ENCODE results near the gene ITIH5. TPM values are rescaled to one million over a fixed set of nuclear protein-coding genes. Genes with fewer than 3 reads are reported as not detected.

ITIH5 gene
- total RNA-seq, 2 donors from 2014 or later: not detected

- H3K27ac Mint-ChIP-seq: no peak overlapping the region
- DNase-seq: no peak
- peaks cover 0 to 4% of the 10 kb centered on the region in 2 donors for H3K36me3 Mint-ChIP-seq (ENCODE audit: insufficient read depth in 2 of 2)
- no peak for ATAC-seq (replicated peaks in 1 of 2)
- peaks cover 24% of the 10 kb centered on the region for H3K27me3 Mint-ChIP-seq (ENCODE audit: low read depth)
- no peaks in the 10 kb centered on the region for H3K4me1 Mint-ChIP-seq (ENCODE audit: low read depth)
- H3K4me3 Mint-ChIP-seq: no peak overlapping the region
- peaks cover 2 to 5% of the 10 kb centered on the region in 2 donors for H3K9me3 Mint-ChIP-seq
Measured at GRCh38 chr10:7642491-7643011, 24.2 kb downstream of the ITIH5 start.

GRCh38 chr10:7635408-7636125 lies 31.2 kb downstream of the ITIH5 start:
- Mint-ChIP-seq H3K27me3 (ENCODE audit: low read depth) (peaks cover 20% of the 10 kb centered on the region), H3K9me3 (peaks cover 2 to 5% of the 10 kb centered on the region in 2 donors), H3K27ac (no peak overlapping the region), H3K4me1 (ENCODE audit: low read depth) (no peaks in the 10 kb centered on the region), H3K4me3 (no peak overlapping the region), H3K36me3 (ENCODE audit: insufficient read depth in 2 of 2) (peaks cover 2 to 4% of the 10 kb centered on the region in 2 donors)
- DNase-seq (no peak), ATAC-seq (replicated peaks in 1 of 2) (no peak)

GRCh38 chr10:7634142-7634894 lies 32.4 kb downstream of the ITIH5 start:
- H3K4me3 Mint-ChIP-seq: no peak overlapping the region

GRCh38 chr10:7626283-7626682 lies 40.5 kb downstream of the ITIH5 start:
- no peaks in the 10 kb centered on the region for H3K27me3 Mint-ChIP-seq (ENCODE audit: low read depth)
- H3K4me3 Mint-ChIP-seq: no peak overlapping the region
- no peak for DNase-seq
- H3K27ac Mint-ChIP-seq: no peak overlapping the region
- ATAC-seq (replicated peaks in 1 of 2): no peak
- H3K36me3 Mint-ChIP-seq (ENCODE audit: insufficient read depth in 2 of 2): peaks cover 0 to 4% of the 10 kb centered on the region in 2 donors
- no peaks in the 10 kb centered on the region for H3K4me1 Mint-ChIP-seq (ENCODE audit: low read depth)
- peaks cover 1 to 10% of the 10 kb centered on the region in 2 donors for H3K9me3 Mint-ChIP-seq

More at GRCh38 chr10:7634142-7634894, 32.4 kb downstream of the ITIH5 start:
- Mint-ChIP-seq H3K9me3 (peaks cover 3 to 4% of the 10 kb centered on the region in 2 donors), H3K27ac (no peak overlapping the region), H3K36me3 (ENCODE audit: insufficient read depth in 2 of 2) (peaks cover 2 to 4% of the 10 kb centered on the region in 2 donors), H3K27me3 (ENCODE audit: low read depth) (peaks cover 20% of the 10 kb centered on the region), H3K4me1 (ENCODE audit: low read depth) (no peaks in the 10 kb centered on the region)
- ATAC-seq (replicated peaks in 1 of 2): no peak
- DNase-seq: no peak

- Mint-ChIP-seq H3K4me1 (ENCODE audit: low read depth) (no peaks in the 10 kb centered on the region), H3K36me3 (ENCODE audit: insufficient read depth in 2 of 2) (peaks cover 0 to 4% of the 10 kb centered on the region in 2 donors), H3K27me3 (ENCODE audit: low read depth) (no peaks in the 10 kb centered on the region), H3K27ac (no peak overlapping the region), H3K4me3 (no peak overlapping the region), H3K9me3 (peaks cover 1 to 10% of the 10 kb centered on the region in 2 donors)
- ATAC-seq (replicated peaks in 1 of 2) (no peak), DNase-seq (no peak)
Measured at GRCh38 chr10:7625836-7626235, 40.9 kb downstream of the ITIH5 start.

DNA sequence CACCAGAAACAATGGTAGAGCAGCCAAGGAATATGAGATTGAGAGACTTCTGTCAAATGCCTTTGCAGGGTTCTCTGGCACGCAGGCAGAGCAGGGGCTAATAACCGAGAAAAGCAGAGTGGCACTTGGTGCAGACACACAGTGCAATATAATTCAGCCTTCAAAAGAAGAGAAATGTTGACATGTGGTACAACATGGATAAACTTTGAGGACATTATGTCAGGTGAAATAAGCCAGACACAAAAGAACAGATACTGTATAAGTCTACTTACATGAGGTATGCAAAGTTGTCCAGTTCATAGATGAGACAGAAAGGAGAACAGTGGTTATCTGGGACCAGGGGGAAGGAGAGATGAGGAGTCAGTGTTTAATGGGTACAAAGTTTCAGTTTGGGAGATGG lies 41.8 kb downstream of the ITIH5 start:
- no peak for DNase-seq
- ATAC-seq (replicated peaks in 1 of 2): no peak
- Mint-ChIP-seq H3K4me1 (ENCODE audit: low read depth) (no peaks in the 10 kb centered on the region), H3K27ac (no peak overlapping the region), H3K4me3 (no peak overlapping the region), H3K27me3 (ENCODE audit: low read depth) (no peaks in the 10 kb centered on the region), H3K9me3 (peaks cover 1 to 10% of the 10 kb centered on the region in 2 donors), H3K36me3 (ENCODE audit: insufficient read depth in 2 of 2) (peaks cover 0 to 4% of the 10 kb centered on the region in 2 donors)

GRCh38 chr10:7622969-7623368 lies 43.8 kb downstream of the ITIH5 start:
- Mint-ChIP-seq H3K4me1 (ENCODE audit: low read depth) (no peaks in the 10 kb centered on the region), H3K4me3 (no peak overlapping the region), H3K36me3 (ENCODE audit: insufficient read depth in 2 of 2) (no peaks in the 10 kb centered on the region), H3K27ac (no peak overlapping the region), H3K9me3 (no peaks in the 10 kb centered on the region), H3K27me3 (ENCODE audit: low read depth) (no peaks in the 10 kb centered on the region)
- DNase-seq (no peak), ATAC-seq (replicated peaks in 1 of 2) (no peak)

GRCh38 chr10:7618461-7618860 lies 48.3 kb downstream of the ITIH5 start:
- H3K4me1 Mint-ChIP-seq (ENCODE audit: low read depth): no peaks in the 10 kb centered on the region
- DNase-seq (no peak), ATAC-seq (replicated peaks in 1 of 2) (no peak)
- H3K4me3 Mint-ChIP-seq: no peak overlapping the region
- H3K36me3 Mint-ChIP-seq (ENCODE audit: insufficient read depth in 2 of 2): no peaks in the 10 kb centered on the region
- H3K27me3 Mint-ChIP-seq (ENCODE audit: low read depth): no peaks in the 10 kb centered on the region
- H3K27ac Mint-ChIP-seq: no peak overlapping the region
- no peaks in the 10 kb centered on the region for H3K9me3 Mint-ChIP-seq

DNA sequence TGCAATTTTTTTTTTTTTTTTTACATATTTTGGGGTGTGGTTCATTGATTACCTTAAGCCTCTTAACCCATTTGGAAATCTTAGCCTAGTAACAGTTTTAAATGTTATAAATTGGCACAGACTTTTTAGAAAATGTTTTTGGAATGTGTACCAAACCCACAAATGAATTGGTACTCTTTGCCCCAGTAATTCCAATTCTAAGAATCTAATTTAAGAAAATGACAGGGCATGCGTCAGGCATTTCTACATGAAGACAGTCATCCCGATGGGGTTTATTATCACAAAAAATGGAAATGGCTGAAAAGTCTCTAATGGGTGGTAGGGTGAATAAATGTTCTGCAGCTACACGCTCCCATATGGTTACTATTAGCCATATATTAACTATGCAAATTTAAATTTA lies 54.9 kb downstream of the ITIH5 start:
- DNase-seq (no peak), ATAC-seq (replicated peaks in 1 of 2) (no peak)
- Mint-ChIP-seq H3K36me3 (ENCODE audit: insufficient read depth in 2 of 2) (no peaks in the 10 kb centered on the region), H3K4me1 (ENCODE audit: low read depth) (no peaks in the 10 kb centered on the region), H3K4me3 (no peak overlapping the region), H3K27me3 (ENCODE audit: low read depth) (no peaks in the 10 kb centered on the region), H3K27ac (no peak overlapping the region), H3K9me3 (no peaks in the 10 kb centered on the region)

GRCh38 chr10:7610651-7611389 lies 55.9 kb downstream of the ITIH5 start:
- no peaks in the 10 kb centered on the region for H3K27me3 Mint-ChIP-seq (ENCODE audit: low read depth)
- no peaks in the 10 kb centered on the region for H3K4me1 Mint-ChIP-seq (ENCODE audit: low read depth)
- no peak overlapping the region for H3K4me3 Mint-ChIP-seq
- no peak overlapping the region for H3K27ac Mint-ChIP-seq
- no peaks in the 10 kb centered on the region for H3K36me3 Mint-ChIP-seq (ENCODE audit: insufficient read depth in 2 of 2)
- no peak for DNase-seq
- no peaks in the 10 kb centered on the region for H3K9me3 Mint-ChIP-seq
- no peak for ATAC-seq (replicated peaks in 1 of 2)

DNA sequence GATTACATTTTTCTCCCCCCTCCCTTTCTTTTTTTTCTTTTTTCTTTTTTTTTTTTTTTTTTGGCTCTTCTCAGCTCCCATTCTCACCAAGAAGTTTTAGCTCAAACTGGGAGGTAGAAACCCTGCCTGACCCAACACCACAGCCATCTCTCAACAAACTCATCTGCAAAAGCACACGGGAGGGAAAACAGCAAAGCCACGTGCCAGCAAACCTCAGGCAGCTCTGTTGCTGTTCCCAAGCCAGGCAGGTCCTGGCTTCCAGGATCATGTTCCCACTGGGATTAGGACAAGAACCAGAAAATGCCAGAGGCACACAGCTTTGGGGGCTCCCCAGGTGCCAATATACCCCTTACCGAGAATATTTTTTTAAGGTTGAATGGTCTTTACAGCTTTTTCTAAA lies 56.7 kb downstream of the ITIH5 start:
- no peaks in the 10 kb centered on the region for H3K4me1 Mint-ChIP-seq (ENCODE audit: low read depth)
- H3K9me3 Mint-ChIP-seq: no peaks in the 10 kb centered on the region
- no peak for DNase-seq
- no peak for ATAC-seq (replicated peaks in 1 of 2)
- no peak overlapping the region for H3K27ac Mint-ChIP-seq
- no peaks in the 10 kb centered on the region for H3K36me3 Mint-ChIP-seq (ENCODE audit: insufficient read depth in 2 of 2)
- no peaks in the 10 kb centered on the region for H3K27me3 Mint-ChIP-seq (ENCODE audit: low read depth)
- H3K4me3 Mint-ChIP-seq: no peak overlapping the region

- H3K27me3 Mint-ChIP-seq (ENCODE audit: low read depth): no peaks in the 10 kb centered on the region
- no peaks in the 10 kb centered on the region for H3K4me1 Mint-ChIP-seq (ENCODE audit: low read depth)
- no peak overlapping the region for H3K27ac Mint-ChIP-seq
- no peak overlapping the region for H3K4me3 Mint-ChIP-seq
- ATAC-seq (replicated peaks in 1 of 2) (no peak), DNase-seq (no peak)
- H3K36me3 Mint-ChIP-seq (ENCODE audit: insufficient read depth in 2 of 2): no peaks in the 10 kb centered on the region
- no peaks in the 10 kb centered on the region for H3K9me3 Mint-ChIP-seq
Measured at GRCh38 chr10:7609556-7609955, 57.2 kb downstream of the ITIH5 start.

DNA sequence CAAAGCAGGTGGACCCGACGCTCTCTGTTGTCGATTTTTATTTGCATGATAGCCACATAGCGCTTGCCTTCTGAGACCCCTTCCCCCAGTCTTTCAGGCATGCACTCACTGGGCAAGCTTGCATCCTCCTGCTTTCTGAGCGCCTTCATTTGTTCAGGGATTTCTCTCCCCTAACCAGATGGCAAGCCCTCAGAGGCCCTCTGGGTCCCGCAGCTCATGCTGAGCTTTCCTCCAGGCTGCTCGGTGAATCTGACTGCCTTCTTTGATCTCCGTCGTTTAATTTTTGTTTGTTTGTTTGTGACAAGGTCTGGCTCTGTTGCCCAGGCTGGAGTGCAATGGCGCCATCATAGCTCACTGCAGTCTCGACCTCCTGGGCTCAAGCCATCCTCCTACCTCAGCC lies 58.8 kb downstream of the ITIH5 start:
- H3K27ac Mint-ChIP-seq: no peak overlapping the region
- H3K4me1 Mint-ChIP-seq (ENCODE audit: low read depth): no peaks in the 10 kb centered on the region
- H3K4me3 Mint-ChIP-seq: no peak overlapping the region
- no peaks in the 10 kb centered on the region for H3K9me3 Mint-ChIP-seq
- no peaks in the 10 kb centered on the region for H3K27me3 Mint-ChIP-seq (ENCODE audit: low read depth)
- no peak for DNase-seq
- H3K36me3 Mint-ChIP-seq (ENCODE audit: insufficient read depth in 2 of 2): peaks cover 0 to under 1% of the 10 kb centered on the region in 2 donors
- no peak for ATAC-seq (replicated peaks in 1 of 2)

All from activated T-cell treated with anti-CD3 and anti-CD28 coated beads, Interleukin-2, amount 50 U/mL, for 72 hours (primary cell).